H9 (cell line): Measurements from ENCODE around the gene PLCL1. TPM values are rescaled to one million over a fixed set of nuclear protein-coding genes. Genes with fewer than 3 reads are reported as not detected.

Experiments
- DNase-seq: peaks from one replicate; pipeline ENCODE4 v3.0.0-alpha.2; 2017
- H2AFZ ChIP-seq: one replicate; pipeline ENCODE4 v1.6.1; 2013; ENCODE audit warnings: mild to moderate bottlenecking, low read length, control low read depth, moderate library complexity
- H2AK5ac ChIP-seq: 2 replicates; pipeline ENCODE4 v1.6.1; 2013; ENCODE audit warnings: low read length, control low read depth, mixed read lengths; ENCODE audit not compliant: insufficient read length
- H2BK120ac ChIP-seq: one replicate; pipeline ENCODE4 v1.6.1; 2013; ENCODE audit warnings: low read depth, mild to moderate bottlenecking, low read length, control low read depth, inconsistent platforms; ENCODE audit not compliant: poor library complexity, severe bottlenecking
- H2BK12ac ChIP-seq: 2 replicates; pipeline ENCODE4 v1.6.1; 2013; ENCODE audit warnings: low read length, control low read depth, mixed read lengths, low read depth; ENCODE audit not compliant: insufficient read length
- H2BK15ac ChIP-seq: 2 replicates; pipeline ENCODE4 v1.6.1; 2013; ENCODE audit warnings: low read depth, low read length, control low read depth
- H2BK20ac ChIP-seq: one replicate; pipeline ENCODE4 v1.6.1; 2013; ENCODE audit warnings: low read depth, mild to moderate bottlenecking, low read length, control low read depth, inconsistent platforms; ENCODE audit not compliant: poor library complexity, severe bottlenecking
- H2BK5ac ChIP-seq: 2 replicates; pipeline ENCODE4 v1.6.1; 2013; ENCODE audit warnings: low read length, control low read depth, mixed read lengths; ENCODE audit not compliant: insufficient read length
- H3K14ac ChIP-seq: 2 replicates; pipeline ENCODE4 v1.6.1; 2013; ENCODE audit warnings: low read length, control low read depth; ENCODE audit not compliant: insufficient read depth
- H3K18ac ChIP-seq: 2 replicates; pipeline ENCODE4 v1.6.1; 2013; ENCODE audit warnings: low read depth, mild to moderate bottlenecking, mixed read lengths, low read length, control low read depth; ENCODE audit not compliant: insufficient read length
- H3K23ac ChIP-seq: 2 replicates; pipeline ENCODE4 v1.6.1; 2013; ENCODE audit warnings: low read length, control low read depth, mixed read lengths, low read depth; ENCODE audit not compliant: insufficient read length
- H3K23me2 ChIP-seq: 2 replicates; pipeline ENCODE4 v1.6.1; 2013; ENCODE audit warnings: low read depth, mild to moderate bottlenecking, mixed read lengths, low read length, control low read depth; ENCODE audit not compliant: insufficient read length, poor library complexity, severe bottlenecking
- H3K27ac ChIP-seq: 2 replicates; pipeline ENCODE4 v1.5.1; 2013; ENCODE audit warnings: low read length, control low read depth, mixed read lengths, low read depth; ENCODE audit not compliant: insufficient read length
- H3K27me3 ChIP-seq: 2 replicates; pipeline ENCODE4 v1.6.1; 2013; ENCODE audit warnings: low read length, control low read depth, inconsistent platforms; ENCODE audit not compliant: insufficient read depth
- H3K4ac ChIP-seq: 2 replicates; pipeline ENCODE4 v1.6.1; 2013; ENCODE audit warnings: low read depth, mild to moderate bottlenecking, control low read depth, inconsistent platforms, low read length, moderate library complexity
- H3K4me1 ChIP-seq: 2 replicates; pipeline ENCODE4 v1.6.1; 2013; ENCODE audit warnings: low read length, control low read depth, inconsistent platforms; ENCODE audit not compliant: insufficient read depth
- H3K4me2 ChIP-seq: 2 replicates; pipeline ENCODE4 v1.6.1; 2013; ENCODE audit warnings: low read length, control low read depth, mixed read lengths; ENCODE audit not compliant: insufficient read length, insufficient read depth
- H3K56ac ChIP-seq: 2 replicates; pipeline ENCODE4 v1.6.1; 2013; ENCODE audit warnings: low read depth, mild to moderate bottlenecking, mixed read lengths, low read length, control low read depth; ENCODE audit not compliant: insufficient read length
- H3K79me1 ChIP-seq: 2 replicates; pipeline ENCODE4 v1.6.1; 2013; ENCODE audit warnings: low read depth, mild to moderate bottlenecking, moderate library complexity, low read length, control low read depth, inconsistent platforms; ENCODE audit not compliant: insufficient read depth, poor library complexity, severe bottlenecking
- H3K79me2 ChIP-seq: 2 replicates; pipeline ENCODE4 v1.6.1; 2013; ENCODE audit warnings: low read length, control low read depth, inconsistent platforms; ENCODE audit not compliant: insufficient read depth
- H3K9ac ChIP-seq: 2 replicates; pipeline ENCODE4 v1.6.1; 2013; ENCODE audit warnings: low read length, control low read depth, mixed read lengths; ENCODE audit not compliant: insufficient read length; ENCODE audit errors: extremely low read depth
- H3K9me3 ChIP-seq: one replicate; pipeline ENCODE4 v1.6.1; 2013; ENCODE audit warnings: low read depth, low read length, inconsistent platforms; ENCODE audit not compliant: control insufficient read depth
- H3T11ph ChIP-seq: one replicate; pipeline ENCODE4 v1.6.1; 2013; ENCODE audit warnings: mild to moderate bottlenecking, low read length, control low read depth, inconsistent platforms
- H4K20me1 ChIP-seq: one replicate; pipeline ENCODE4 v1.6.1; 2013; ENCODE audit not compliant: control insufficient read depth, insufficient read length, insufficient read depth
- H4K5ac ChIP-seq: 2 replicates; pipeline ENCODE4 v1.6.1; 2013; ENCODE audit warnings: low read depth, mild to moderate bottlenecking, mixed read lengths, low read length, control low read depth; ENCODE audit not compliant: insufficient read length
- H4K8ac ChIP-seq: replicated peaks from 2 replicates; pipeline ENCODE4 v1.6.1; 2013; ENCODE audit warnings: low read length, control low read depth, mixed read lengths, low read depth; ENCODE audit not compliant: insufficient read length
- H4K91ac ChIP-seq: 2 replicates; pipeline ENCODE4 v1.6.1; 2013; ENCODE audit warnings: low read depth, mild to moderate bottlenecking, moderate library complexity, mixed read lengths, low read length, control low read depth; ENCODE audit not compliant: insufficient read length
- H3K27ac Mint-ChIP-seq, 3 experiments: 2 replicates in 2 of 3; 3 replicates in 1 of 3; pipeline ENCODE4 v1.8.0; 2020 to 2021; ENCODE audit warnings: mixed read lengths in 3 of 3, mild to moderate bottlenecking in 1 of 3, moderate library complexity in 1 of 3
- H3K27me3 Mint-ChIP-seq: 2 replicates; pipeline ENCODE4 v1.8.0; 2021; ENCODE audit warnings: low read depth, mild to moderate bottlenecking, moderate library complexity, mixed read lengths
- H3K36me3 Mint-ChIP-seq, 3 experiments: 2 replicates in 2 of 3; 3 replicates in 1 of 3; pipeline ENCODE4 v1.8.0; 2020 to 2021; ENCODE audit warnings: low read depth in 3 of 3, mixed read lengths in 3 of 3; ENCODE audit not compliant: insufficient read depth in 1 of 3
- H3K4me1 Mint-ChIP-seq, 2 experiments: 2 replicates each; pipeline ENCODE4 v1.8.0; 2020; ENCODE audit warnings: mixed read lengths in 2 of 2
- H3K4me3 Mint-ChIP-seq, 2 experiments: 2 replicates in 1 of 2; 3 replicates in 1 of 2; pipeline ENCODE4 v1.8.0; 2020 to 2021; ENCODE audit warnings: mild to moderate bottlenecking in 2 of 2, mixed read lengths in 2 of 2, moderate library complexity in 1 of 2
- H3K9me3 Mint-ChIP-seq, 2 experiments: 2 replicates in 1 of 2; 3 replicates in 1 of 2; pipeline ENCODE4 v1.8.0; 2020; ENCODE audit warnings: mild to moderate bottlenecking in 2 of 2, mixed read lengths in 2 of 2, moderate library complexity in 1 of 2
- WGBS: extraction: QIAGEN DNeasy Blood & Tissue Kit; methylation state at CpG from one replicate; pipeline ENCODE4 v1.1.7; 2013; ENCODE audit warnings: missing lambda C conversion rate, low lambda C conversion rate, mixed read lengths; ENCODE audit not compliant: insufficient read length; ENCODE audit errors: extremely low coverage; 5-methylcytosine and 5-hydroxymethylcytosine counted together
- total RNA-seq: library from RNA; stranded (reverse); gene quantifications from 2 replicates; pipeline ENCODE4 v1.2.1, GENCODE V29; 2021
- TF ChIP-seq, protein P1 (sequence below): fragments of 200-600 bp; sonication (generic); conservative IDR thresholded peaks from 3 replicates; pipeline ENCODE4 v1.8.0; 2021; ENCODE audit warnings: antibody characterized with exemption, mild to moderate bottlenecking

Gene PLCL1
- total RNA-seq, 1 experiment from 2014 or later, result 0.04 TPM

GRCh38 chr2:197878792-197879191 is 74.4 kb downstream of the PLCL1 start:
- Mint-ChIP-seq H3K36me3 (no peaks in the 10 kb centered on the region), H3K27me3 (no peaks in the 10 kb centered on the region), H3K27ac (peak overlapping the region in 1 of 3 experiments; percentile 46; a peak in 1 of 7 replicates), H3K9me3 (no peaks in the 10 kb centered on the region), H3K4me3 (no peak overlapping the region), H3K4me1 (peaks cover 4 to 6% of the 10 kb centered on the region in 2 experiments; a peak in 2 of 4 replicates)
- H3K27me3 ChIP-seq, result no peaks in the 10 kb centered on the region
- no peaks in the 10 kb centered on the region for H3K4me1 ChIP-seq
- no peaks in the 10 kb centered on the region for H3K23me2 ChIP-seq
- no peak overlapping the region for H2AFZ ChIP-seq
- H2AK5ac ChIP-seq, result no peak overlapping the region
- H3K14ac ChIP-seq, result no peak overlapping the region
- no peaks in the 10 kb centered on the region for H3K9me3 ChIP-seq
- no peak overlapping the region for H3K18ac ChIP-seq
- H4K5ac ChIP-seq, result no peak overlapping the region
- H2BK15ac ChIP-seq, result no peak overlapping the region
- no peaks in the 10 kb centered on the region for H4K20me1 ChIP-seq
- H3K27ac ChIP-seq, result no peak overlapping the region
- H4K91ac ChIP-seq, result no peak overlapping the region
- no peak overlapping the region for H3K9ac ChIP-seq
- H4K8ac ChIP-seq, result no peak overlapping the region
- no peak overlapping the region for H2BK12ac ChIP-seq
- no CpG with 5 or more reads among the region's 1 CpG for WGBS
- no peaks in the 10 kb centered on the region for H3K79me1 ChIP-seq
- no peak overlapping the region for H3K4ac ChIP-seq
- H2BK120ac ChIP-seq, result no peak overlapping the region
- no peak overlapping the region for H2BK5ac ChIP-seq
- no peak for DNase-seq
- no peak overlapping the region for H3K23ac ChIP-seq
- no peaks in the 10 kb centered on the region for H3K79me2 ChIP-seq
- TF ChIP-seq, protein P1, sequence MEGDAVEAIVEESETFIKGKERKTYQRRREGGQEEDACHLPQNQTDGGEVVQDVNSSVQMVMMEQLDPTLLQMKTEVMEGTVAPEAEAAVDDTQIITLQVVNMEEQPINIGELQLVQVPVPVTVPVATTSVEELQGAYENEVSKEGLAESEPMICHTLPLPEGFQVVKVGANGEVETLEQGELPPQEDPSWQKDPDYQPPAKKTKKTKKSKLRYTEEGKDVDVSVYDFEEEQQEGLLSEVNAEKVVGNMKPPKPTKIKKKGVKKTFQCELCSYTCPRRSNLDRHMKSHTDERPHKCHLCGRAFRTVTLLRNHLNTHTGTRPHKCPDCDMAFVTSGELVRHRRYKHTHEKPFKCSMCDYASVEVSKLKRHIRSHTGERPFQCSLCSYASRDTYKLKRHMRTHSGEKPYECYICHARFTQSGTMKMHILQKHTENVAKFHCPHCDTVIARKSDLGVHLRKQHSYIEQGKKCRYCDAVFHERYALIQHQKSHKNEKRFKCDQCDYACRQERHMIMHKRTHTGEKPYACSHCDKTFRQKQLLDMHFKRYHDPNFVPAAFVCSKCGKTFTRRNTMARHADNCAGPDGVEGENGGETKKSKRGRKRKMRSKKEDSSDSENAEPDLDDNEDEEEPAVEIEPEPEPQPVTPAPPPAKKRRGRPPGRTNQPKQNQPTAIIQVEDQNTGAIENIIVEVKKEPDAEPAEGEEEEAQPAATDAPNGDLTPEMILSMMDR, result no peak
- H3T11ph ChIP-seq, result no peak overlapping the region
- no peak overlapping the region for H3K56ac ChIP-seq
- no peak overlapping the region for H2BK20ac ChIP-seq
- H3K4me2 ChIP-seq, result no peak overlapping the region
